HG03060 (cell line): ENCODE measurements around the gene CPLANE1.
"Not testable (repeated sequence)": the region's sequence is repeated elsewhere in the genome, so short reads cannot be mapped to it uniquely, and the experiment has no call there.

ENCODE experiments used
- ATAC-seq: cut with Tn5 transposase; IDR thresholded peaks from one replicate; pipeline ENCODE4 v1.9.1; 2021; ENCODE audit warnings: low read depth, moderate number of reproducible peaks; ENCODE audit not compliant: unreplicated experiment

CPLANE1 gene

DNA sequence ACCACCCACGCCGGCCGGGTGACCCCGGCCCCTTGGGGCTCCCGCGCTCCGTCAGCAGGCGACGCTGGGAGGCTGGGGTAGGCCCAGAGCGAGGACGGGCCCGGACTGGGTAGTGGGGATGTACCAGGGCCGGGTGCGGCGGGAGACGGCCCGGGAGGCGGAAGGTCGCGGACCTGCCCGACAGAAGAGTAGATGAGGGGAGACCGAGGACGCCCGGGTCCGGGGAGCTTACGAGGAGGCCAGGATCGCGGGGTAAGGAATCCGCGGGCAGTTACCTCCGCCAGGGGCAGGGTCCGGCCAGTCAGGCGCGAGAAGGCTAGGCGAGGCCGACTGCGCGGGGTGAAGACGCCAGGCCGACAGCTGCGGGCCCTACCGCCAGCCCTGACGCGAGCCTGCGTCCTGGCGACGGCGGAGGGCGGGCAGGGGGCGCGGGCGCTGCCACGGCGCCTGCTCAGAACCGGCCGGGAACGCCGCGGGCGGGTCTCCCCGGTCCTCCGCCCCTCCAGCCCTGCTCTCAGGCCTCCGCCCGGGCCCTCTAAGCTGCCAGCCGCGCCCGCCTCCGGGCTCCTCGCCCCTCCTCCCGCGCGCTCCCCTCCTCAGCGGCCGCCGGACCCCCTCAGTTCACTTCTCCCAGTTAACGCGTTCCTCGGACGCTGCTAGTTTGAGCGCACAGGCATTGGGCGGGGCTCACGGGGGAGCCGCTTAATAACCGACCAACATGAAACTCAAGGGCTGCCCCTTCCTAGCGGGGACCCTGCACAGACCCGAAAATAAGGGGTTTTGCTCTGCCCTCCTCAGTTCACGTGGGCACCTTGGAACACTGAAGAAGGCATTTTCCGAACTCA is at the start of gene CPLANE1:
Gene CPLANE1, minus strand, starts transcription at position 407 of the 845 bp plus-strand sequence. CDS start 1,678 bp downstream, outside the sequence.
- ATAC-seq, result peak; percentile 52

DNA sequence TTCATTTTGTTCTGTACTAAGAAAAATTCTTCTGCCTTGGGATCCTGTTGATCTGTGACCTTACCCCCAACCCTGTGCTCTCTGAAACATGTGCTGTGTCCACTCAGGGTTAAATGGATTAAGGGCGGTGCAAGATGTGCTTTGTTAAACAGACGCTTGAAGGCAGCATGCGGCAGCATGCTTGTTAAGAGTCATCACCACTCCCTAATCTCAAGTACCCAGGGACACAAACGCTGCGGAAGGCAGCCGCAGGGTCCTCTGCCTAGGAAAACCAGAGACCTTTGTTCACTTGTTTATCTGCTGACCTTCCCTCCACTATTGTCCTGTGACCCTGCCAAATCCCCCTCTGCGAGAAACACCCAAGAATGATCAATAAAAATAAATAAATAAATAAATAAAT is 47.1 kb upstream of the CPLANE1 start:
- ATAC-seq, result not testable (repeated sequence)

GRCh38 chr5:37283214-37283820 is 34.1 kb upstream of the CPLANE1 start:
- ATAC-seq, result no peak

- no peak for ATAC-seq
Observed at GRCh38 chr5:37275511-37275910, 26.3 kb upstream of the CPLANE1 start.

GRCh38 chr5:37272511-37272910 is 23.3 kb upstream of the CPLANE1 start:
- ATAC-seq, result no peak

GRCh38 chr5:37268100-37268499 is 18.9 kb upstream of the CPLANE1 start:
- not testable (repeated sequence) for ATAC-seq

DNA sequence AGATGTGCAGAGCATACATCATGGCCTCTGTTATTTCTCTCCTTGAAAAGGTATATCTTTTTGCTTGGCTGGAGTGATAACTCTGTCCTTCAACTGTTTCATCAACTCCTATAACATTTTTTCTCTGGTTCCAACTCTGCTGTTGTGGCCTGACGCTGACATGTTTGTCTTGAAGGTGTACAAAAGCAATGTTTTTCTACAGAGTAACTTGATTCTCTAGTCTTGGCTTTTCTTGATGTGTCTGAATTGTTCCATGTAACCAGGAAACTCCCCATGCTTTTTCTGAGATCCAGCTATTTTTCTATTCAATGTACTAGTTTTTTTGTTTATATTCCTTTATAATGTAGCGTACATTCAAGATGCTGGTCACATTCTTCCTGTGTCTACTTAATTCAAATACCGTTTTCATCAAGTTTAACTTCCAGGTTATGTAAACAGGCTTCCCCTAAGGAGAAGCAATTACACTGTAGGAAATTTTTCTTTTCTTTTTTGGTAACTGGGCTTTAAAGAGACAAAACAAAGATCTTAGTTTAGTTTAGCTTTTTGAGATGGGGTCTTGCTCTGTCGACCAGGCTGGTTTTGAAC is 6.7 kb upstream of the CPLANE1 start:
- no peak for ATAC-seq

DNA sequence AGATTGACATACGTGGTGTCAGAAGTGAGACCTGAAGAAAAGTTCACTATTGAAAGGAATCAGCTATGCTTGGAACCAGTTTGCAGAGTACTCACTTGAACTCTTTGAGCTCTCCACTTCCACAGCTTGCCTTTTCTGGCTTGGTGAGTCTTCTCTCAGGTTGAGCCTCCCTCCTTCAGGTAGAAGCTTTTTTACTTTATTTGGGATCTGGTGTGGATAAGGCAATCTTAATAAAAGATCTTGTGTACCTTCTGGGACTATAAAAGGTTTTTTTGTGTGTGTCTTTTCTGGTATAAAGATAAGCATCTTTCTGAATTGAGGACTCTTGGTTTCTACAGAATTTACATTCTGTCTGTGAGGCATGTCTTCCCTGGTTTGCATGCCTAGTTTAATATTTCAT is 5.4 kb upstream of the CPLANE1 start:
- no peak for ATAC-seq

GRCh38 chr5:37251665-37252064 is 2.5 kb upstream of the CPLANE1 start:
- no peak for ATAC-seq

- ATAC-seq, result no peak
Observed at GRCh38 chr5:37249815-37250164, 614 bp upstream of the CPLANE1 start.

DNA sequence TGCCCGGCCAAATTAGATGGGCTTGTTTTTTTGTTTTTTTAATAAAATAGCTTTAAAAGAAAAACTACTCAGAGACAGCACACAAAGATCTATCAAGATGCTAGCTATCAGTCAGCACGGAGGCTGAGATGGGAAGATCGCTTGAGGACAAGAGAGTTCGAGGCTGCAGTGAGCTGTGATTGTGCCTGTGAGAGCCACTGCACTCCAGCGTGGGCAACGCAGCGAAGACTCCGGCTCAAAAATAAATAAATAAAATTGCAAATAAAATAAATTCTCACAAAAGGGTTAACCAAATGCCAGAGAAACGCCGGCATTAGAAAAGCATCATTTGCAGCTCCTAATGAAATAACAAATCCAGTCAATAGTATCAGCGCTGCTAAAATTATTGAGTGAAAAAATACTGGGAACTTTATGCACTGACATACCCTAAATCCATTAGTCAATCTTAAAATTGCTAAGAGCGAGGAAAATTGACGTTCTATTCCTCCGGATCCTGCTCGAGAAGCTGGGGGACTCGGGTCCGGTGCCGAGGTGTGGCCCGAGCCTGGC is 681 bp downstream of the CPLANE1 start:
- no peak for ATAC-seq

DNA sequence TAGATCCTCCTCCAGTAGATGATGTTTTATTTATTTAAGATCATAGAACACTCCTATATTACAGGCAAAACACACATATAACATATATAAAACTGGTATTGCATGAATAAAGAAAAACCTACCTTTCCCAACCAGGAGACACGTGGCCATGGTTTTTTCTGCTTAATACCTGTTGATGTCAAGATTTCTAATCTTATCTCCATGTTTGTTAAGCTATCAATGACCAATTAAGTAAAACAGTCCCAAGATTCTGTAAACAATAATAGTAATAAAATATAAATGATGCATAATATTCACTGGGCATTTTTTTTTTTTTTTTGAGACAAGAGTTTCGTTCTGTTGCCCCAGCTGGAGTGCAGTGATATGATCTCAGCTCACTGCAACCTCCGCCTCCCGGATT is 1.7 kb downstream of the CPLANE1 start:
- no peak for ATAC-seq

DNA sequence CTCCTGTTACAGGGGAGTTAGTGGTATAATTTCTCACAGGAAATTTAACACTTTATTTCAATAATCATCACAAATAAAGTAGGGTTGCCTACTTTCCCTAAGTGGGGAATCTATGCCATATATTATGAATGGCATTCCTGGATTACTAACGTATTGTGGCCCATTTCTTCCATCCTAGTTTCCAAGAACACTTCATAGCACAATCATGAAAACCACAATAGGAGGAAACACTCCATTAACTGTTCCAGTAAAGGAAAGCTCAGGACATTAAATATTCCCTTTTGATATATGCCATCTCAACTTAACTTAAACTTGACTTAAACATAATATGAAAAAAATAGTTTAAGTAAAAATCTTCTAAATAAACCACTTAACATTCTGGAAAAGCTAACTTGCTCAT is 2.1 kb downstream of the CPLANE1 start:
- no peak for ATAC-seq

DNA sequence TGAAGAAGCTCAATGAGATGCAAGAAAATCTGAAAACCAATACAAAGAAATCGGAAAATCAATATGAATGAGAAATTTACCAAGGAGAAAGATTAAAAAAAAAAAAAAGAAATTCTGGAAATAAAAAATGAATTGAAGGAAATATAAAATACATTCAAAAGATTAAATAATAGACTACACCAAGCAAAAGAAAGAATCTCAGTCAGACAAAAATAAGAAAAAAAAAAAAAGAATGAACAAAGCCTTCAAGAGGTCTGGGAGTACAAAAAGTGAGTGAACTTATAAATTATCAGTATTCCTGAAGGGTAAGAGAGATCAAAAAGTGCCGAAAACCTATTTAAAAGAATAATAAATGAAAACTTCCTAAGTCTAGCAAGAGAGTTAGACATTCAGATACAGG is 14.9 kb downstream of the CPLANE1 start:
- no peak for ATAC-seq

- ATAC-seq, result no peak
Observed at GRCh38 chr5:37226377-37226776, 22.8 kb downstream of the CPLANE1 start.

DNA sequence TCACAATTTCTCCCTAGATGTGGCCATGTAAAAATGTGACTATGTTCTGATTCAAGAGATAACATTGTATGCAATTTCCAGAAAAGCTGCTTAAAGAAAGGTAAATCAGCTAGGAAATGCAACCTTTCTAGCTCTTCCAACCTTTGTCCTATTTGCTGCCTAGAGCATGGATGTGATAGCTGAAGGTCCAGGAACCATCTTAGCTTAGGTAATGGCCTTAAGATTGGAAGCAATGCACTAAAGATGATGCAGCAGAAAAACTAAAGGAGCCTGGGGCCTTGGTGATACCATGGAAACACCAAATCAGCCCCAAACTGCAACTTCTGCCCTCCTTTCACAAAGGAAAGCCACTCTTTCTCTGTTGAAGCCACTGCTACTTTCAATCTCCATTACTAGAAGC is 27.0 kb downstream of the CPLANE1 start:
- no peak for ATAC-seq

- ATAC-seq, result not testable (repeated sequence)
Observed at GRCh38 chr5:37220426-37220825, 28.8 kb downstream of the CPLANE1 start.

DNA sequence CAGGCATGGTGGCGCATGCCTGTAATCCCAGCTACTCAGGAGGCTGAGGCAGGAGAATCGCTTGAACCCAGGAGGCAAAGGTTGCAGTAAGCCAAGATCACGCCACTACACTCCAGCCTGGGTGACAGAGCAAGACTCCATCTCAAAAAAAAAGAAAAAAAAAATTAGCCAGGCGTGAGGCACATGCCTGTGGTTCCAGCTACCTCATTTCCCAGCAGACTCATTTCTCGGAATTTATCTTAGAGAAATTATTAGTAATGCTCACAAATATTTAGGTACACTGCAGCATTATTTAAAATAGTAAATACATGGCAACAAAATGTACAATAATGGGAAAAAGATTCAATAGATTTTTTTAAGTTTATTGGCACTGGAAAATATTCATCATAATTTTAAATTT is 29.8 kb downstream of the CPLANE1 start:
- ATAC-seq, result not testable (repeated sequence)

- ATAC-seq, result no peak
Observed at GRCh38 chr5:37217976-37218375, 31.2 kb downstream of the CPLANE1 start.

- ATAC-seq, result no peak
Observed at GRCh38 chr5:37214550-37214949, 34.6 kb downstream of the CPLANE1 start.

DNA sequence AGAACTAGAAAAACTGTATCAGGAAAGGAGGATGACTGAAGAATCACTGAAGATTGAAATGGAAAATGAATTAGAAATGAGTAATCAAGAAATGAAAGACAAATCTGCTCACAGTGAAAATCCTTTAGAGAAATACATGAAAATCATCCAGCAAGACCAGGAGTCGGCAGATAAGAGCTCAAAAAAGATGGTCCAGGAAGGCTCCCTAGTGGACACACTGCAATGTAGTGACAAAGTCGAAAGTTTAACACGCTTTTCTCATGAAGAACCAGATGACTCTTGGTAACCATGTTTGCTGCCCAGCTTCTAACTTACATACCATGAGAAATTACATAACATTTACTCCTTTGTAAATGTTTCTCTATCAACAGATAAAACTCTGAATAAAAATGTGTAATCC is 37.1 kb downstream of the CPLANE1 start:
- no peak for ATAC-seq
